ENCODE measurements around the gene ARFRP1. TPM values are rescaled to one million over a fixed set of nuclear protein-coding genes. Genes with fewer than 3 reads are reported as not detected.

ARFRP1 gene
- total and polyA plus RNA-seq, 2 of the 13 experiments (the other 11 are each of a cell fraction or from before 2014, with no cell fraction given), result 32.0 to 51.1 TPM

DNA sequence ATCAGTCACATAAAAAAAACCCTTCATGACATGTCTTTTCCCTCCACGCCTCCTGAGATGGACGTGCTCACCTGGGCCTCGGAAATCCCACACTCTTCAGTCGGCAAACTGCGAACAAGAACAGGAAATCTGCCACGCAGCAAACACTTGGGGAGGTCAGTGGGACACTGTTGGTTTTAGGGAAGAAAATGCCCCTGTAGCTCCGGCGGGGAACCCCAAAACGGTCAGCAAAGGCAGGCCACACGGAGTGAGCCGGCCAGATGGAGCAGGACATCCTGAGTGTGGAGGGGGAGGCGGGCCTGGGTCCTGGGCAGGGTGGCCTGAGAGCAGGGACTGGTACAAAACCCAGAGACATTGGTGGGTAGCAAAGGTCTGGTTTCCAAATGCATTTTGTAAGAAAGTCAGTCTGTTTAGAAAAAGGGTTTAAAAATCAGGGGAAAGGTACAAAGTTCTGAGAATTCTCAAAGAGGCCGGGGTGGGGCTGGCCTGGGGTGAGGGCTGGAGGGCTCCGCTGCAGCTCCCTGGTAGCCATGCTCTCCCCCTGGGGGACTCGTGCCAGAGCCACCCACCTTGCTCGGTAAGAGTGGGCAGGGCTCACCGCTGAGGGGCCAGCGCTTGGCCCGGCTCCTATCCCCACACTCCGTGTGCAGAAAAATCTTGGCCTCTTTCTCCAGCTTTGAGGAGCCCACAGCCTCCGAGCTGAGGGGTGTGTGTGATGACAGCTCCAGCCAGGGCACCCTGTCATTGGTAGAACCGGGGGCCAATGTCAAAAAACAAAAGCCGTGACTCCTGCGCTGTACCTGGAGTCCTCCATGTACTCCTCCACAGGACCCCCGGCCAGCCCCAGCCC is 37.0 kb upstream of the ARFRP1 start (continued):
- 0 out of 2 replicates have a peak, but pooled peaks have one; percentile 28 for TF ChIP-seq SIN3A (IDR thresholded peaks at IDR 0.05; ENCODE audit: borderline replicate concordance, low read depth, low read length)
- peak; percentile 9 for TF ChIP-seq RXRA (CRISPR knock-in tag; IDR thresholded peaks at IDR 0.05)
- TF ChIP-seq ZNF253 (CRISPR knock-in tag; IDR thresholded peaks at IDR 0.05; ENCODE audit: borderline replicate concordance), result no peak
- TF ChIP-seq ZNF615 (CRISPR knock-in tag; IDR thresholded peaks at IDR 0.05; ENCODE audit: borderline replicate concordance), result 0 out of 2 replicates have a peak, but pooled peaks have one; percentile 26
- no peak for TF ChIP-seq ZNF124 (CRISPR knock-in tag; IDR thresholded peaks at IDR 0.05)
- peak; percentile 64 for TF ChIP-seq RBM22 (optimal IDR thresholded peaks at IDR 0.05; ENCODE audit: low read length)
- TF ChIP-seq ZNF724P (CRISPR knock-in tag; IDR thresholded peaks at IDR 0.05; ENCODE audit: borderline replicate concordance), result peak; percentile 54; the same call in 1 of the 2 replicates
- TF ChIP-seq ZNF652 (CRISPR knock-in tag; IDR thresholded peaks at IDR 0.05; ENCODE audit: borderline replicate concordance, low read depth), result no peak
- 0 out of 2 replicates have a peak, but pooled peaks have one; percentile 51 for TF ChIP-seq MXD4 (CRISPR knock-in tag; IDR thresholded peaks at IDR 0.05)
- TF ChIP-seq, protein P1, sequence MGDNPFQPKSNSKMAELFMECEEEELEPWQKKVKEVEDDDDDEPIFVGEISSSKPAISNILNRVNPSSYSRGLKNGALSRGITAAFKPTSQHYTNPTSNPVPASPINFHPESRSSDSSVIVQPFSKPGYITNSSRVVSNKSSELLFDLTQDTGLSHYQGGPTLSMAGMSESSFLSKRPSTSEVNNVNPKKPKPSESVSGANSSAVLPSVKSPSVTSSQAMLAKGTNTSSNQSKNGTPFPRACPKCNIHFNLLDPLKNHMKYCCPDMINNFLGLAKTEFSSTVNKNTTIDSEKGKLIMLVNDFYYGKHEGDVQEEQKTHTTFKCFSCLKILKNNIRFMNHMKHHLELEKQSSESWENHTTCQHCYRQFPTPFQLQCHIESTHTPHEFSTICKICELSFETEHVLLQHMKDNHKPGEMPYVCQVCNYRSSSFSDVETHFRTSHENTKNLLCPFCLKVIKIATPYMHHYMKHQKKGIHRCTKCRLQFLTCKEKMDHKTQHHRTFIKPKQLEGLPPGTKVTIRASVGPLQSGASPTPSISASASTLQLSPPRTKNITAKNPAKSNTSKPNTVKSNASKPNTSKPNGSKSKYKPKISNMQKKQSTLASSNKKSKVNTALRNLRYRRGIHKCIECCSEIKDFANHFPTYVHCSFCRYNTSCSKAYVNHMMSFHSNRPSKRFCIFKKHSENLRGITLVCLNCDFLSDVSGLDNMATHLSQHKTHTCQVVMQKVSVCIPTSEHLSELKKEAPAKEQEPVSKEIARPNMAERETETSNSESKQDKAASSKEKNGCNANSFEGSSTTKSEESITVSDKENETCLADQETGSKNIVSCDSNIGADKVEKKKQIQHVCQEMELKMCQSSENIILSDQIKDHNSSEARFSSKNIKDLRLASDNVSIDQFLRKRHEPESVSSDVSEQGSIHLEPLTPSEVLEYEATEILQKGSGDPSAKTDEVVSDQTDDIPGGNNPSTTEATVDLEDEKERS (CRISPR knock-in tag; IDR thresholded peaks at IDR 0.05), result no peak
- TF ChIP-seq, protein P2, sequence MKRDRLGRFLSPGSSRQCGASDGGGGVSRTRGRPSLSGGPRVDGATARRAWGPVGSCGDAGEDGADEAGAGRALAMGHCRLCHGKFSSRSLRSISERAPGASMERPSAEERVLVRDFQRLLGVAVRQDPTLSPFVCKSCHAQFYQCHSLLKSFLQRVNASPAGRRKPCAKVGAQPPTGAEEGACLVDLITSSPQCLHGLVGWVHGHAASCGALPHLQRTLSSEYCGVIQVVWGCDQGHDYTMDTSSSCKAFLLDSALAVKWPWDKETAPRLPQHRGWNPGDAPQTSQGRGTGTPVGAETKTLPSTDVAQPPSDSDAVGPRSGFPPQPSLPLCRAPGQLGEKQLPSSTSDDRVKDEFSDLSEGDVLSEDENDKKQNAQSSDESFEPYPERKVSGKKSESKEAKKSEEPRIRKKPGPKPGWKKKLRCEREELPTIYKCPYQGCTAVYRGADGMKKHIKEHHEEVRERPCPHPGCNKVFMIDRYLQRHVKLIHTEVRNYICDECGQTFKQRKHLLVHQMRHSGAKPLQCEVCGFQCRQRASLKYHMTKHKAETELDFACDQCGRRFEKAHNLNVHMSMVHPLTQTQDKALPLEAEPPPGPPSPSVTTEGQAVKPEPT (CRISPR knock-in tag; IDR thresholded peaks at IDR 0.05; ENCODE audit: low read depth), result 0 out of 2 replicates have a peak, but pooled peaks have one; percentile 74
- TF ChIP-seq, protein P3, sequence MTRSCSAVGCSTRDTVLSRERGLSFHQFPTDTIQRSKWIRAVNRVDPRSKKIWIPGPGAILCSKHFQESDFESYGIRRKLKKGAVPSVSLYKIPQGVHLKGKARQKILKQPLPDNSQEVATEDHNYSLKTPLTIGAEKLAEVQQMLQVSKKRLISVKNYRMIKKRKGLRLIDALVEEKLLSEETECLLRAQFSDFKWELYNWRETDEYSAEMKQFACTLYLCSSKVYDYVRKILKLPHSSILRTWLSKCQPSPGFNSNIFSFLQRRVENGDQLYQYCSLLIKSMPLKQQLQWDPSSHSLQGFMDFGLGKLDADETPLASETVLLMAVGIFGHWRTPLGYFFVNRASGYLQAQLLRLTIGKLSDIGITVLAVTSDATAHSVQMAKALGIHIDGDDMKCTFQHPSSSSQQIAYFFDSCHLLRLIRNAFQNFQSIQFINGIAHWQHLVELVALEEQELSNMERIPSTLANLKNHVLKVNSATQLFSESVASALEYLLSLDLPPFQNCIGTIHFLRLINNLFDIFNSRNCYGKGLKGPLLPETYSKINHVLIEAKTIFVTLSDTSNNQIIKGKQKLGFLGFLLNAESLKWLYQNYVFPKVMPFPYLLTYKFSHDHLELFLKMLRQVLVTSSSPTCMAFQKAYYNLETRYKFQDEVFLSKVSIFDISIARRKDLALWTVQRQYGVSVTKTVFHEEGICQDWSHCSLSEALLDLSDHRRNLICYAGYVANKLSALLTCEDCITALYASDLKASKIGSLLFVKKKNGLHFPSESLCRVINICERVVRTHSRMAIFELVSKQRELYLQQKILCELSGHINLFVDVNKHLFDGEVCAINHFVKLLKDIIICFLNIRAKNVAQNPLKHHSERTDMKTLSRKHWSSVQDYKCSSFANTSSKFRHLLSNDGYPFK (CRISPR knock-in tag; IDR thresholded peaks at IDR 0.05; ENCODE audit: borderline replicate concordance), result peak; percentile 52; the same call in 1 of the 2 replicates
- peak; percentile 37; the same call in 1 of the 2 replicates for TF ChIP-seq ZNF343 (CRISPR knock-in tag; IDR thresholded peaks at IDR 0.05)
- TF ChIP-seq, protein P4, sequence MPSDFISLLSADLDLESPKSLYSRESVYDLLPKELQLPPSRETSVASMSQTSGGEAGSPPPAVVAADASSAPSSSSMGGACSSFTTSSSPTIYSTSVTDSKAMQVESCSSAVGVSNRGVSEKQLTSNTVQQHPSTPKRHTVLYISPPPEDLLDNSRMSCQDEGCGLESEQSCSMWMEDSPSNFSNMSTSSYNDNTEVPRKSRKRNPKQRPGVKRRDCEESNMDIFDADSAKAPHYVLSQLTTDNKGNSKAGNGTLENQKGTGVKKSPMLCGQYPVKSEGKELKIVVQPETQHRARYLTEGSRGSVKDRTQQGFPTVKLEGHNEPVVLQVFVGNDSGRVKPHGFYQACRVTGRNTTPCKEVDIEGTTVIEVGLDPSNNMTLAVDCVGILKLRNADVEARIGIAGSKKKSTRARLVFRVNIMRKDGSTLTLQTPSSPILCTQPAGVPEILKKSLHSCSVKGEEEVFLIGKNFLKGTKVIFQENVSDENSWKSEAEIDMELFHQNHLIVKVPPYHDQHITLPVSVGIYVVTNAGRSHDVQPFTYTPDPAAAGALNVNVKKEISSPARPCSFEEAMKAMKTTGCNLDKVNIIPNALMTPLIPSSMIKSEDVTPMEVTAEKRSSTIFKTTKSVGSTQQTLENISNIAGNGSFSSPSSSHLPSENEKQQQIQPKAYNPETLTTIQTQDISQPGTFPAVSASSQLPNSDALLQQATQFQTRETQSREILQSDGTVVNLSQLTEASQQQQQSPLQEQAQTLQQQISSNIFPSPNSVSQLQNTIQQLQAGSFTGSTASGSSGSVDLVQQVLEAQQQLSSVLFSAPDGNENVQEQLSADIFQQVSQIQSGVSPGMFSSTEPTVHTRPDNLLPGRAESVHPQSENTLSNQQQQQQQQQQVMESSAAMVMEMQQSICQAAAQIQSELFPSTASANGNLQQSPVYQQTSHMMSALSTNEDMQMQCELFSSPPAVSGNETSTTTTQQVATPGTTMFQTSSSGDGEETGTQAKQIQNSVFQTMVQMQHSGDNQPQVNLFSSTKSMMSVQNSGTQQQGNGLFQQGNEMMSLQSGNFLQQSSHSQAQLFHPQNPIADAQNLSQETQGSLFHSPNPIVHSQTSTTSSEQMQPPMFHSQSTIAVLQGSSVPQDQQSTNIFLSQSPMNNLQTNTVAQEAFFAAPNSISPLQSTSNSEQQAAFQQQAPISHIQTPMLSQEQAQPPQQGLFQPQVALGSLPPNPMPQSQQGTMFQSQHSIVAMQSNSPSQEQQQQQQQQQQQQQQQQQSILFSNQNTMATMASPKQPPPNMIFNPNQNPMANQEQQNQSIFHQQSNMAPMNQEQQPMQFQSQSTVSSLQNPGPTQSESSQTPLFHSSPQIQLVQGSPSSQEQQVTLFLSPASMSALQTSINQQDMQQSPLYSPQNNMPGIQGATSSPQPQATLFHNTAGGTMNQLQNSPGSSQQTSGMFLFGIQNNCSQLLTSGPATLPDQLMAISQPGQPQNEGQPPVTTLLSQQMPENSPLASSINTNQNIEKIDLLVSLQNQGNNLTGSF (CRISPR knock-in tag; IDR thresholded peaks at IDR 0.05), result 0 out of 2 replicates have a peak, but pooled peaks have one; percentile 19
